ENCODE results near the gene HOXB6.

HOXB6 gene

GRCh38 chr17:48577946-48578615 lies 26.7 kb downstream of the HOXB6 start, which contains the start of gene HOXB4:
TSS of gene HOXB4 (minus strand) at chr17:48578350. CDS start at chr17:48578319, 31 bp downstream.
- DNase-seq = peak; percentile 63

GRCh38 chr17:48577330-48577945 lies 27.3 kb downstream of the HOXB6 start:
- no peak for DNase-seq

- DNase-seq = no peak
Observed at GRCh38 chr17:48576479-48577309, 28.1 kb downstream of the HOXB6 start.

GRCh38 chr17:48575673-48576478 lies 28.9 kb downstream of the HOXB6 start:
- no peak for DNase-seq

- DNase-seq = no peak
Observed at GRCh38 chr17:48575066-48575582, 29.7 kb downstream of the HOXB6 start.

- DNase-seq = no peak
Observed at GRCh38 chr17:48574505-48575065, 30.2 kb downstream of the HOXB6 start.

- DNase-seq = no peak
Observed at GRCh38 chr17:48571826-48572417, 32.9 kb downstream of the HOXB6 start.

- no peak for DNase-seq
Observed at GRCh38 chr17:48571024-48571818, 33.6 kb downstream of the HOXB6 start.

- no peak for DNase-seq
Observed at GRCh38 chr17:48570325-48571023, 34.3 kb downstream of the HOXB6 start.

- no peak for DNase-seq
Observed at GRCh38 chr17:48569674-48570324, 35.0 kb downstream of the HOXB6 start.

GRCh38 chr17:48569240-48569582 lies 35.6 kb downstream of the HOXB6 start:
- DNase-seq = no peak

- DNase-seq = no peak
Observed at GRCh38 chr17:48568499-48569239, 36.1 kb downstream of the HOXB6 start.

- DNase-seq = no peak
Observed at GRCh38 chr17:48567646-48568354, 37.0 kb downstream of the HOXB6 start.

- DNase-seq = no peak
Observed at GRCh38 chr17:48567209-48567608, 37.6 kb downstream of the HOXB6 start.

- no peak for DNase-seq
Observed at GRCh38 chr17:48566717-48567116, 38.1 kb downstream of the HOXB6 start.

- no peak for DNase-seq
Observed at GRCh38 chr17:48565925-48566710, 38.7 kb downstream of the HOXB6 start.

- DNase-seq = no peak
Observed at GRCh38 chr17:48565022-48565554, 39.7 kb downstream of the HOXB6 start.

Measured in stimulated activated CD4-positive, alpha-beta T cell treated with anti-CD3 and anti-CD28 coated beads, Interleukin-4, amount 100 ng/mL, for 1 hour (primary cell).